GM23338 (cell line): Measurements from ENCODE around the gene UBN1. TPM values are rescaled to one million over a fixed set of nuclear protein-coding genes. Genes with fewer than 3 reads are reported as not detected.

ENCODE experiments used
- ATAC-seq: fragments of 200-7000 bp; cut with Tn5 transposase; 3 replicates; pipeline ENCODE4 v1.9.1; 2020
- DNase-seq: peaks from one replicate; pipeline ENCODE4 v3.0.0-alpha.2; 2015; ENCODE audit warnings: low spot score
- H2AFZ ChIP-seq: fragments of 200-600 bp; sonication (generic); 2 replicates; pipeline ENCODE4 v1.8.0; 2016; ENCODE audit warnings: antibody characterized with exemption, mild to moderate bottlenecking, moderate library complexity
- H3F3A ChIP-seq: fragments of 200-600 bp; sonication (generic); replicated peaks from 2 replicates; pipeline ENCODE4 v1.8.0; 2017; ENCODE audit warnings: antibody characterized with exemption, mixed run types, low read depth
- H3K27ac ChIP-seq: fragments of 200-600 bp; sonication (generic); 2 replicates; pipeline ENCODE4 v1.6.1; 2016; ENCODE audit warnings: low read depth
- H3K27me3 ChIP-seq: fragments of 200-600 bp; sonication (generic); 2 replicates; pipeline ENCODE4 v1.8.0; 2016; ENCODE audit warnings: mild to moderate bottlenecking, mixed run types, moderate library complexity; ENCODE audit not compliant: insufficient read depth
- H3K36me3 ChIP-seq: fragments of 200-600 bp; sonication (generic); 2 replicates; pipeline ENCODE4 v1.8.0; 2016; ENCODE audit warnings: mild to moderate bottlenecking; ENCODE audit not compliant: insufficient read depth
- H3K4me1 ChIP-seq: fragments of 200-600 bp; sonication (generic); 2 replicates; pipeline ENCODE4 v1.8.0; 2016; ENCODE audit warnings: mild to moderate bottlenecking, moderate library complexity; ENCODE audit not compliant: insufficient read depth
- H3K4me2 ChIP-seq: fragments of 200-600 bp; sonication (generic); 2 replicates; pipeline ENCODE4 v1.7.1; 2017; ENCODE audit warnings: mixed run types
- H3K4me3 ChIP-seq: fragments of 200-600 bp; sonication (generic); 2 replicates; pipeline ENCODE4 v1.6.1; 2016; ENCODE audit warnings: mixed run types
- H3K79me2 ChIP-seq: fragments of 200-600 bp; sonication (generic); replicated peaks from 2 replicates; pipeline ENCODE4 v1.8.0; 2017; ENCODE audit warnings: mild to moderate bottlenecking; ENCODE audit not compliant: insufficient read depth
- H3K9me2 ChIP-seq: fragments of 200-600 bp; sonication (generic); 2 replicates; pipeline ENCODE4 v1.8.0; 2017; ENCODE audit not compliant: insufficient read depth
- H4K20me1 ChIP-seq: fragments of 200-600 bp; sonication (generic); replicated peaks from 2 replicates; pipeline ENCODE4 v1.8.0; 2017; ENCODE audit warnings: mild to moderate bottlenecking; ENCODE audit not compliant: insufficient read depth
- H3K27ac Mint-ChIP-seq: 2 replicates; pipeline ENCODE4 v1.8.0; 2020; ENCODE audit warnings: inconsistent platforms, mild to moderate bottlenecking, moderate library complexity, mixed read lengths
- H3K27me3 Mint-ChIP-seq: 3 replicates; pipeline ENCODE4 v1.8.0; 2022; ENCODE audit warnings: low read depth, mild to moderate bottlenecking, moderate library complexity, mixed read lengths, inconsistent platforms; ENCODE audit not compliant: insufficient read depth, poor library complexity
- H3K36me3 Mint-ChIP-seq: 3 replicates; pipeline ENCODE4 v1.8.0; 2021; ENCODE audit warnings: low read depth, mild to moderate bottlenecking, inconsistent platforms, moderate library complexity, mixed read lengths
- H3K4me1 Mint-ChIP-seq: 3 replicates; pipeline ENCODE4 v1.8.0; 2020; ENCODE audit warnings: mild to moderate bottlenecking, inconsistent platforms, mixed read lengths
- H3K4me3 Mint-ChIP-seq: 3 replicates; pipeline ENCODE4 v1.8.0; 2021; ENCODE audit warnings: moderate library complexity, mild to moderate bottlenecking, inconsistent platforms, mixed read lengths
- H3K9me3 Mint-ChIP-seq: 3 replicates; pipeline ENCODE4 v1.8.0; 2020; ENCODE audit warnings: moderate library complexity, mild to moderate bottlenecking, inconsistent platforms, mixed read lengths
- CTCF ChIP-seq, 2 experiments: fragments of 200-600 bp in 1 of 2; sonication (generic) in 1 of 2; conservative IDR thresholded peaks; 2 replicates each; pipeline versions ENCODE4 v1.5.1 to v1.6.1; 2016 to 2017; ENCODE audit warnings: antibody characterized with exemption in 2 of 2, low read depth in 2 of 2, mild to moderate bottlenecking in 2 of 2, moderate library complexity in 1 of 2
- EZH2 ChIP-seq: fragments of 200-600 bp; sonication (generic); IDR thresholded peaks from one replicate; pipeline ENCODE4 v1.8.0; 2017; ENCODE audit warnings: antibody characterized with exemption, mild to moderate bottlenecking, low read depth; ENCODE audit not compliant: unreplicated experiment
- EZH2phosphoT487 ChIP-seq: fragments of 200-600 bp; sonication (generic); IDR thresholded peaks from one replicate; pipeline ENCODE4 v1.8.1; 2018; ENCODE audit warnings: antibody characterized with exemption; ENCODE audit not compliant: unreplicated experiment
- JUNB ChIP-seq: IDR thresholded peaks from one replicate; pipeline ENCODE4 v1.6.1; 2016; ENCODE audit warnings: antibody characterized with exemption; ENCODE audit not compliant: unreplicated experiment
- NANOG ChIP-seq: IDR thresholded peaks from 2 replicates; pipeline ENCODE4 v1.6.1; 2016; ENCODE audit warnings: antibody characterized with exemption, borderline replicate concordance
- REST ChIP-seq: IDR thresholded peaks from one replicate; pipeline ENCODE4 v1.6.1; 2018; ENCODE audit warnings: antibody characterized with exemption; ENCODE audit not compliant: unreplicated experiment
- STAT1 ChIP-seq: IDR thresholded peaks from one replicate; pipeline ENCODE4 v1.6.1; 2016; ENCODE audit warnings: antibody characterized with exemption; ENCODE audit not compliant: unreplicated experiment
- ZNF331 ChIP-seq: fragments of 250-450 bp; sonication (Bioruptor Pico); IDR thresholded peaks from 2 replicates; pipeline ENCODE4 v1.5.0; 2020; ENCODE audit warnings: low read depth, mild to moderate bottlenecking, moderate library complexity
- ZNF462 ChIP-seq: fragments of 250-450 bp; sonication (Bioruptor Pico); IDR thresholded peaks from 2 replicates; pipeline ENCODE4 v1.5.0; 2020; ENCODE audit warnings: mild to moderate bottlenecking, moderate library complexity
- polyA plus RNA-seq: library from polyadenylated mRNA; unstranded; fragments of >200 nt; fragmentation: Nextera tagmentation; extraction: Ambion mirVana; gene quantifications from 2 replicates; pipeline ENCODE4 v1.2.1, GENCODE V29; 2016
- total RNA-seq: library from RNA; depleted of rRNA; stranded (reverse); fragments of >200 nt; shearing (Covaris generic); gene quantifications from 2 replicates; pipeline ENCODE4 v1.2.3, GENCODE V29; 2014

UBN1 gene
- total and polyA plus RNA-seq, 2 experiments from 2014 or later: 18.3 to 46.8 TPM

DNA sequence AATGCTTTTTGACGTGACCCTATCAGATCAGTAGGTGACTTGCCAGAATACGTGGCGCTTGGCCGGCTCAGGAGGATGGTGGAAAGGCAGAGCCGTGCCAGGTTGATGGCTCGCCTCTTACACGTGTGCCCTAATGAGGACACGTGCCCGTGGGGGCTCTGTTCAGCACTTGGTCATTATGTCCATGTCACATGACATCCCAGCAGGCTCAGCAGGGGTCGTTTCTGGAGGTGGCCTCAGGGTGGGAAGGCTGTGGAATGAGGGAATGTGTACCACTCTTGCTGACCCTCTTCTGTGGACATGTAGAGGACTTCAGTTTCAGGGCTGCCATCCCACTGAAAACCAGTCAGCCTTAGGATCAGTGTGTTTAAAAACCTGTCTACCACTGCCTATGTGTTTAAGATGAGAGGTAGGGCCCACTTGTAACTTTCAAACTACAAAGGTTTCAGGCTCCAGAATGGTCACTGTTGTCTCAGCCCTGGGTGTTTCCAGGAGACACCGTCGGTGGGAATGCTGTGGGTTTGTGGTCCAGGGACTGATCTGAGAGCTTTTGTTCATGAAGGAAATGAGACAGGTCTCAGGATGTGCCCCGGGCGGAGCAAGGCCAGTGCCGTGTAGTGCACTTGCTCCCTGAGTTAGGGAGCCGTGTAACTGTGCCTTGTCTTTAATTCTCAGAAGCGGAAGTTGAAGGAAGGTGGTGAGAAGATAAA lies 12.1 kb downstream of the UBN1 start (continued):
- TF ChIP-seq JUNB (no peak), REST (no peak)

GRCh38 chr16:4859900-4860255 lies 12.6 kb downstream of the UBN1 start:
- Mint-ChIP-seq H3K9me3 (no peaks in the 10 kb centered on the region), H3K4me1 (no peaks in the 10 kb centered on the region), H3K27me3 (peaks cover 2% of the 10 kb centered on the region), H3K36me3 (peaks cover 57% of the 10 kb centered on the region), H3K27ac (no peak overlapping the region), H3K4me3 (no peak overlapping the region)
- Histone ChIP-seq H3K79me2 (peaks cover 36% of the 10 kb centered on the region), H3K27ac (no peak overlapping the region), H4K20me1 (peaks cover 27% of the 10 kb centered on the region), H3K4me1 (no peaks in the 10 kb centered on the region), H3K4me2 (no peak overlapping the region), H3K36me3 (peaks cover 40% of the 10 kb centered on the region), H3K9me2 (no peaks in the 10 kb centered on the region), H3F3A (0 out of 2 replicates have a peak, but pooled peaks cover 7% of the 10 kb centered on the region), H2AFZ (no peak overlapping the region), H3K27me3 (no peaks in the 10 kb centered on the region), H3K4me3 (no peak overlapping the region)
- ATAC-seq: no peak
- no peak for DNase-seq
- no peak for TF ChIP-seq REST
- TF ChIP-seq CTCF (conservative IDR thresholded peaks at IDR 0.05; ENCODE audit: low read depth in 2 of 2): no peak
- no peak for TF ChIP-seq EZH2phosphoT487
- no peak for TF ChIP-seq STAT1
- TF ChIP-seq JUNB: no peak
- TF ChIP-seq ZNF462 (CRISPR knock-in tag): no peak
- no peak for TF ChIP-seq NANOG
- no peak for TF ChIP-seq ZNF331 (CRISPR knock-in tag)
- no peak for TF ChIP-seq EZH2
